HEK293T (cell line): ENCODE data around the gene ARHGAP8.

Source experiments
- BHLHE40 ChIP-seq: fragments of 450-650 bp; IDR thresholded peaks from 2 replicates; pipeline ENCODE4 v1.6.1; 2016; ENCODE audit warnings: mild to moderate bottlenecking, moderate library complexity, borderline replicate concordance
- ELF4 ChIP-seq: fragments of 450-650 bp; IDR thresholded peaks from 2 replicates; pipeline ENCODE4 v1.6.1; 2017; ENCODE audit warnings: antibody characterized with exemption
- FOXM1 ChIP-seq: fragments of 450-650 bp; IDR thresholded peaks from 2 replicates; pipeline ENCODE4 v1.6.1; 2017; ENCODE audit warnings: mild to moderate bottlenecking, borderline replicate concordance

DNA sequence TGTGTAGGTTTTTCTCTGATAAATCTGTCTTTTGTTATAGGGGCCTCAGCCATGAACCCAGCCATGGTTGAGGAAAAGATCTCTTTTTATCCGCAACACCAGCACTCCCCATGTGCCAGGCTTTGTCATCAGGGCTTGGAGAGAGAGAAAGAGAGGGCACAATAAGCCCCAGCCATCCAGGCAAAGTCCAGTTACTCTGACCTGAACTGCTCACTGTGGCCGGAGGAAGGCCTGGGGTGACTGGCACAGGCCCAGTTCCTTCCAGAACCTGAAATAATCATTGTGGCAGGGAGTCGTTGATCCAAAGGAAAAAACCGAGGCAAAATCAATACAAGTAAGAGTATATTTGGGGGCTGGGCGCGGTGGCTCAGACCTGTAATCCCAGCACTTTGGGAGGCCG, 3.9 kb upstream of the ARHGAP8 start:
- TF ChIP-seq ELF4 (no peak), FOXM1 (no peak), BHLHE40 (no peak)
